NCI-H748 (cell line): Measurements from ENCODE around the gene PPFIBP2.
"Not testable (repeated sequence)": the region's sequence is repeated elsewhere in the genome, so short reads cannot be mapped to it uniquely, and the experiment has no call there.

Experiments
- DNase-seq: peaks from one replicate; lab custom pipeline; 2025; ENCODE audit not compliant: unreplicated experiment; lab: John Stamatoyannopoulos, UW

Gene PPFIBP2

GRCh38 chr11:7655253-7656217, 141.7 kb downstream of the PPFIBP2 start:
- DNase-seq, result no peak

- no peak for DNase-seq
These were observed 142.9 kb downstream of the PPFIBP2 start for GRCh38 chr11:7656704-7657103.

GRCh38 chr11:7657306-7658025, 143.7 kb downstream of the PPFIBP2 start:
- DNase-seq, result peak; percentile 48

- DNase-seq, result not testable (repeated sequence)
These were observed 149.7 kb downstream of the PPFIBP2 start for GRCh38 chr11:7663531-7663930.

GRCh38 chr11:7664867-7665266, 151.1 kb downstream of the PPFIBP2 start:
- DNase-seq, result no peak

GRCh38 chr11:7665473-7666291, 151.9 kb downstream of the PPFIBP2 start:
- peak; percentile 71 for DNase-seq

- DNase-seq, result no peak
These were observed 152.6 kb downstream of the PPFIBP2 start for GRCh38 chr11:7666292-7666866.

- DNase-seq, result no peak
These were observed 153.7 kb downstream of the PPFIBP2 start for GRCh38 chr11:7667460-7667859.

GRCh38 chr11:7668464-7668863, 154.7 kb downstream of the PPFIBP2 start:
- DNase-seq, result no peak

GRCh38 chr11:7668911-7669310, 155.1 kb downstream of the PPFIBP2 start:
- DNase-seq, result no peak

- no peak for DNase-seq
These were observed 156.8 kb downstream of the PPFIBP2 start for GRCh38 chr11:7670641-7671040.

- no peak for DNase-seq
These were observed 157.8 kb downstream of the PPFIBP2 start for GRCh38 chr11:7671347-7672215.

GRCh38 chr11:7672276-7672959, 158.6 kb downstream of the PPFIBP2 start:
- DNase-seq, result no peak

GRCh38 chr11:7672960-7673723, 159.3 kb downstream of the PPFIBP2 start, which contains the start of gene CYB5R2:
Gene CYB5R2 (minus strand): TSS chr11:7673500. CDS start chr11:7672825, 675 bp downstream.
- DNase-seq, result no peak

GRCh38 chr11:7673724-7674434, 160.1 kb downstream of the PPFIBP2 start:
- peak; percentile 60 for DNase-seq

GRCh38 chr11:7675631-7676030, 161.8 kb downstream of the PPFIBP2 start:
- no peak for DNase-seq

- DNase-seq, result no peak
These were observed 163.3 kb downstream of the PPFIBP2 start for GRCh38 chr11:7677071-7677470.

GRCh38 chr11:7677796-7678201, 164.0 kb downstream of the PPFIBP2 start:
- no peak for DNase-seq
